G401 (cell line): ENCODE results near the gene MAPK14. TPM values are rescaled to one million over a fixed set of nuclear protein-coding genes. Genes with fewer than 3 reads are reported as not detected.
"Not testable (repeated sequence)": the region's sequence is repeated elsewhere in the genome, so short reads cannot be mapped to it uniquely, and the experiment has no call there.

Experiments
- DNase-seq: peaks from one replicate; pipeline ENCODE4 v3.0.0-alpha.2; 2015; ENCODE audit warnings: low spot score
- in situ Hi-C: cut with HindIII; loops from 2 replicates; pipeline ENCODE4 v1.10.0; 2016; ENCODE audit warnings: low sequenced_read_pairs, mixed read lengths
- total RNA-seq: library from RNA; depleted of rRNA; stranded (reverse); fragments of >200 nt; shearing (Covaris generic); gene quantifications from 2 replicates; pipeline ENCODE4 v1.2.3, GENCODE V29; 2014

The MAPK14 gene
- total RNA-seq, 1 experiment from 2014 or later, result 32.9 TPM

- in situ Hi-C loops, result no loop called here
- DNase-seq, result no peak
Observed at GRCh38 chr6:36065916-36066315, 38.3 kb downstream of the MAPK14 start.

DNA sequence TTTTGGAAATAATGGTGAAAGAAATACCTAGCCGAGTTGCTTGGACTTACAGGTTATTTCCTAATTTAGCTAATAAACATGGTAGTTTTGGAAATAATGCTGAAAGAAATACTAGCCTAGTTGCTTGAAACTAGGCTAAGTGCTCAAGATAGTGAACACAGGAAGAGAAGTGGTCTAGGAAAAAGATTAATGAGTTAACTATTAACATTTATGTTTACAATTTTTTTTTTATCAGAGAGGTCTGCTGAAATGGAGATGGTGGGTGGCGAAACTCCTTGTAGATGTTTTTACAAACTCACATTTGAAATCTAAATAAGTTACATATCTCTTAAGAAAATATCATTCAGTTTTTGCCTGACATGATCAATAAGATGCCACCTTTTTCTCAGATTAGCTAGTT lies 39.2 kb downstream of the MAPK14 start:
- in situ Hi-C loops, result no loop called here

GRCh38 chr6:36067374-36068011 lies 39.9 kb downstream of the MAPK14 start:
- in situ Hi-C loops, result no loop called here
- no peak for DNase-seq

More for the DNA sequence above, 39.2 kb downstream of the MAPK14 start:
- DNase-seq, result no peak

- in situ Hi-C loops, result no loop called here
- no peak for DNase-seq
Observed at GRCh38 chr6:36068012-36068392, 40.4 kb downstream of the MAPK14 start.

DNA sequence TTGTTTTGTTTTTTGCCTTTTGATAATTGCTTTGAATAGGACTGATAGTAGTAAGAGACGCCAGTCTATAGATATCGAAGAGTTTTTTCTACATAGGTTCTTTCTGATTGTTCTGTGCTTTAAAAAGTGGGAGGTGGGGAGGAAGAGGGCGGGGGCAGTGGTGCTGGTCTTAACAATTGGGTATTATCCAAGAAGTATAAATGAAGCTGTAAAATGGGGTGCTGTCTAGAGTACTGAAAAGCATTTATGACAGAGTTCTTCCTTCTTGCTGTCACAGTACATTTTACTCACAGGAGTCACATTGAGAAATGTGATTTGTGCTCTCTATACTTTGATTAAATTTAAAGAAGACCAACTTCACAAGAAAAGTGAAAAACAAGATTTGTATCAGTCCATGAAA lies 41.0 kb downstream of the MAPK14 start:
- in situ Hi-C loops, result no loop called here

GRCh38 chr6:36069573-36069972 lies 42.0 kb downstream of the MAPK14 start:
- DNase-seq, result no peak
- in situ Hi-C loops, result no loop called here

More for the DNA sequence above, 41.0 kb downstream of the MAPK14 start:
- no peak for DNase-seq

DNA sequence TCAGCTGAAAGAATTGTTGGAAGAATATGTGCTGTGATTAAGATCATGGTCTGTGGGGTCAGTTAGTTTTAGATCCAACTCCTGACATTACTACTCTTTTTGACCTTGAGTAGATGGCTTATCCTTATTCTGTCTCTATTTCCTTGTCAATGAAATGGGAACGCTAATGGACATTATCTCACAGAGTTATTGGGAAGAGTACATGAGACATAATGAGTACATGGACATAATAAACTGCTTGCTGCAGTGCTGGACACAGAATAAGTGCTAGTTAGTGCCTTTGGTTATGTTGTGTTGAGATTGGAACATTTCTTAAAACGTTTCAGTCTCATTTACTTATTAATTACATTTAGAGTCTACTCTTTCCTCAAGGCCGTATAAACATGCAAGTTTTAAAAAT lies 42.6 kb downstream of the MAPK14 start:
- no peak for DNase-seq
- in situ Hi-C loops, result no loop called here

DNA sequence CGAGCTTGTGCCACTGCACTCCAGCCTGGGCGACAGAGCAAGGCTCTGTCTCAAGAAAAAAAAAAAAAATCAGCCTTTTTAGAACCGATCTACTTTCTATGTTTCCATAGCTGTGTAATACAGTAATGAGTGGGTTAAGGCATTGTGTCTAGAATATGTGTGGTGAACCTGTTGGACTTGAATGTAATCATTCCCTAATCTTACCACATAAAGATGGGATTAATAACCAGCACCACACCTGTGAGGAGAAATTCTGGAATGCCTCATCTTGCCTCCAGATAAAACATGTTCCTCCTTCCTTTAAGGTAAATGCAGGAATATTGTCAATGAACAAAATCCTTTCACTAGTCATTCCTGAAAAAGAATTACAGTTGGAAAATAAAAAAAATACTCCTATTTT lies 43.7 kb downstream of the MAPK14 start:
- in situ Hi-C loops, result no loop called here

DNA sequence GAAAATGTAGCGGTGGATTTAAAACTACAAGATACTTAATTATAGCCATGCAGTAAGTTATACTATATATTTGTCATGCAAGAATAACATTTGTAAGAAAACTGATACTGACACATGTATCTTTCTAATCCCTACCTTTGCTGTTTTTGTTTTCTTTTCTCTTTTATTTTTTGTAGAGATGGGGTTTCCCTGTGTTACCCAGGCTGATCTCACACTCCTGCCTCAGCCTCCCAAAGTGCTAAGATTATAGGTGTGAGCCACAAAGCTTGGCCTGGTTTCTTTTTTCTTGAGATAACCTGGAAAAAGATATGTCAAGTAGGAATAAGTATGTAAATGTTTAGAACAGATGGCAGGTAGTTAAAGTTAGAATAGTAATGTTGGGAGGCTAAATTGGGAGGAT lies 44.1 kb downstream of the MAPK14 start:
- no peak for DNase-seq
- in situ Hi-C loops, result no loop called here

More for the DNA sequence above, 43.7 kb downstream of the MAPK14 start:
- no peak for DNase-seq

- no peak for DNase-seq
- in situ Hi-C loops, result no loop called here
Observed at GRCh38 chr6:36072681-36073080, 45.1 kb downstream of the MAPK14 start.

DNA sequence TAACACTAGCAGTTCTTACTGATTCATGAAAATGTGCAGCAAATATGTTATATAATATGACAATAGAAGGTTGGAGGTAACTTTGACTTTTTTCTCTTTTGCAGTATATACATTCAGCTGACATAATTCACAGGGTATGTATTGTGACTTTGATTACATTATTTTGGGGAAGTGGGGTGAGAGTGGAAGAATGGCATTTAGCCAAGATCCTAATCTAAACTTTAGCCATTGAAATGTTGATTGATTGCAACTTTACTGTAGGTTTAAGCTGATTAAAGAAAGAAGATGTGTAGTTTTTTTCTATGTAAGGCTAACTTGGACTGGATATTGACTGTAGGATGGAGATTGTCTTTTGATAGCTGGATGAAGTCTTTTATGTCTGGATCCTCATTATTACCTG lies 46.0 kb downstream of the MAPK14 start:
- in situ Hi-C loops, result no loop called here
- no peak for DNase-seq

DNA sequence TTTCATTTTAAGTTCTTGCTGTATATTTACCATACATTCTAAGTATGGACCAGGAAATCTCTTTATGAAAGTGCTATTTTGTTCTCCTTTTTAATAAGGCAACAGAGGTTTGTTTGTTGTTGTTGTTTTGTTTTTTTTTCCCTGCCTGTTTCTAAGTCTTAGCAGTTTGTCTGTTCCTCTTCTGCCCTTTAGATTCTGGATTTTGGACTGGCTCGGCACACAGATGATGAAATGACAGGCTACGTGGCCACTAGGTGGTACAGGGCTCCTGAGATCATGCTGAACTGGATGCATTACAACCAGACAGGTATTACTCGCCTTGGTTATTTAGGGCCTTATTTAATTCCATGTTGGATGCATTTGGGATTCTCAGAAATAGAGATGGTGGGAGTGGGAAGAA lies 48.0 kb downstream of the MAPK14 start:
- DNase-seq, result peak; percentile 75
- in situ Hi-C loops, result no loop called here

GRCh38 chr6:36076178-36077063 lies 48.8 kb downstream of the MAPK14 start:
- DNase-seq, result no peak
- in situ Hi-C loops, result no loop called here

- in situ Hi-C loops, result no loop called here
Observed at GRCh38 chr6:36078159-36078558, 50.6 kb downstream of the MAPK14 start.

GRCh38 chr6:36079601-36080000 lies 52.0 kb downstream of the MAPK14 start:
- in situ Hi-C loops, result no loop called here
- no peak for DNase-seq

More at GRCh38 chr6:36078159-36078558, 50.6 kb downstream of the MAPK14 start:
- no peak for DNase-seq

- in situ Hi-C loops, result no loop called here
Observed at GRCh38 chr6:36082318-36082717, 54.7 kb downstream of the MAPK14 start.

GRCh38 chr6:36083446-36083845 lies 55.8 kb downstream of the MAPK14 start:
- DNase-seq, result no peak
- in situ Hi-C loops, result no loop called here

More at GRCh38 chr6:36082318-36082717, 54.7 kb downstream of the MAPK14 start:
- no peak for DNase-seq

DNA sequence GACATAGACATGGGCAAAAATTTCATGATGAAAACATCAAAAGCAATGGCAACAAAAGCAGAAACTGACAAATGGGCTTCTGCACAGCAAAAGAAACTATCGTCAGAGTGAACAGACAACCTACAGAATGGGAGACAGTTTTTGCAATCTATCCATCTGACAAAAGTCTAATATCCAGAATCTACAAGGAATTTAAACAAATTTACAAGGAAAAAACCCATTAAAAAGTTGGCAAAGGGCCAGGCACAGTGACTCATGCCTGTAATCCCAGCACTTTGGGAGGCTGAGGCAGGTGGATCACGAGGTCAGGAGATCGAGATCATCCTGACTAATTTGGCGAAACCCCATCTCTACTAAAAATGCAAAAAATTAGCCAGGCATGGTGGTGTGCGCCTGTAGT lies 60.6 kb downstream of the MAPK14 start:
- in situ Hi-C loops, result not testable (repeated sequence)

GRCh38 chr6:36089048-36089447 lies 61.4 kb downstream of the MAPK14 start:
- no peak for DNase-seq
- in situ Hi-C loops, result no loop called here

More for the DNA sequence above, 60.6 kb downstream of the MAPK14 start:
- not testable (repeated sequence) for DNase-seq

DNA sequence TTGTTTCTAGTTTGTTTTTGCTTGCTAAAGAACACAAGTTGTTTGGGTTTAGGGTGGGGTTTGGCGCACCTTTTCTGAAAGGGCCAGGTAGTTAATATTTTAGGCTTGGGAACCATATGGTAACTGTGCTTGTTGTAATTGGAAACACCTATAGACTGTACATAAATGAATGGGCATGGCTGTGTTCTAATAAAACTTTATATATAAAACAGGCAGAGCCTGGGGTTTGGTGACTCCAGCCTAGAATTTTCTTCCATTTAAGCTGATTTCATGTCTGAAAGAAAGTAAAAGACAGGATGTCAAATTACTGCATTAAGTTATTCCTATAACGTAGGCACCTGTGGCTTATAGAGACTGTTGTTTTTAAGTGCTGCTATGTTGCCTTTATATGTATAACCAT lies 66.6 kb downstream of the MAPK14 start:
- in situ Hi-C loops, result no loop called here

More for the DNA sequence above, 66.6 kb downstream of the MAPK14 start:
- DNase-seq, result no peak
